ENCODE measurements around the gene ZNF540. TPM values are rescaled to one million over a fixed set of nuclear protein-coding genes. Genes with fewer than 3 reads are reported as not detected.

The ZNF540 gene
- total RNA-seq, 1 experiment from 2014 or later = not detected

DNA sequence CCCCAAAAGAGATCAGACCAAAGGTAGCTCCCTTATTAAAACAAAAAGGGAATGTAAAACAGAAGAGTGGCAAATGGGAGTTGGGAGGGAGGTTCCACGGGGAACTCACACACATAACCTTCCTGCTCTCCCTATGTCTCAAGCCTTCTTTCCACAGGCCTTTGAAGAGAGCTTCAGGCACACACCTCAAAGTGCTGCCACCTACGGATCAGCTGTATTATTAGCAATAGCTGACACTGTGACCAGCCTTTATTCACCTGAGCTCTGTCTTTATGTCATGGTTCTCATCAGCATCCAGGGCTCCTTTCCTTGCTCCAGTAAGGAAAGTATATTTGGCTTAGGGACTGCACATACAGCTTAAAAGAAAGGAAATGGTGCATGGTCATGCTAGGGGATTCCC, 11.3 kb upstream of the ZNF540 start:
- ChIA-PET POLR2A (no interaction called here), RAD21 (ENCODE audit: low non-redundant PET in 1 of 2, low total read pairs in 2 of 2, uncharacterized antibody in 2 of 2, unreplicated experiment in 2 of 2) (no interaction called here), CTCF (no interaction called here)
- H3K9me2 ChIP-seq (ENCODE audit: insufficient read depth) = no peaks in the 10 kb centered on the region
- no peak overlapping the region for H2AFZ ChIP-seq (ENCODE audit: low read depth, low read length, poor library complexity, severe bottlenecking)
- ATAC-seq (no peak), DNase-seq (ENCODE audit: low read depth, low spot score) (no peak)
- H3K4me2 ChIP-seq (ENCODE audit: low read length) = no peak overlapping the region
- H3K36me3 ChIP-seq (ENCODE audit: control insufficient read depth in 1 of 2, insufficient read depth in 2 of 2, low read length in 2 of 2) = no peaks in the 10 kb centered on the region
- TF ChIP-seq EZH2 (IDR thresholded peaks at IDR 0.05) (no peak), YY1 (IDR thresholded peaks at IDR 0.05; ENCODE audit: extremely low read depth, insufficient replicate concordance, low read depth, low read length) (no peak), ZFX (IDR thresholded peaks at IDR 0.05) (no peak), EGR1 (IDR thresholded peaks at IDR 0.05; ENCODE audit: low read depth) (no peak), EZH2phosphoT487 (IDR thresholded peaks at IDR 0.05; ENCODE audit: borderline replicate concordance) (no peak), RAD21 (IDR thresholded peaks at IDR 0.05; ENCODE audit: low read depth) (no peak), POLR2A (IDR thresholded peaks at IDR 0.05; ENCODE audit: borderline replicate concordance, extremely low read depth, insufficient read depth, insufficient read length) (no peak), SRF (IDR thresholded peaks at IDR 0.05; ENCODE audit: low read depth) (no peak), SP1 (IDR thresholded peaks at IDR 0.05; ENCODE audit: low read depth) (no peak), POLR2AphosphoS5 (IDR thresholded peaks at IDR 0.05; ENCODE audit: low read depth, low read length) (no peak)
- TF ChIP-seq, protein P1, sequence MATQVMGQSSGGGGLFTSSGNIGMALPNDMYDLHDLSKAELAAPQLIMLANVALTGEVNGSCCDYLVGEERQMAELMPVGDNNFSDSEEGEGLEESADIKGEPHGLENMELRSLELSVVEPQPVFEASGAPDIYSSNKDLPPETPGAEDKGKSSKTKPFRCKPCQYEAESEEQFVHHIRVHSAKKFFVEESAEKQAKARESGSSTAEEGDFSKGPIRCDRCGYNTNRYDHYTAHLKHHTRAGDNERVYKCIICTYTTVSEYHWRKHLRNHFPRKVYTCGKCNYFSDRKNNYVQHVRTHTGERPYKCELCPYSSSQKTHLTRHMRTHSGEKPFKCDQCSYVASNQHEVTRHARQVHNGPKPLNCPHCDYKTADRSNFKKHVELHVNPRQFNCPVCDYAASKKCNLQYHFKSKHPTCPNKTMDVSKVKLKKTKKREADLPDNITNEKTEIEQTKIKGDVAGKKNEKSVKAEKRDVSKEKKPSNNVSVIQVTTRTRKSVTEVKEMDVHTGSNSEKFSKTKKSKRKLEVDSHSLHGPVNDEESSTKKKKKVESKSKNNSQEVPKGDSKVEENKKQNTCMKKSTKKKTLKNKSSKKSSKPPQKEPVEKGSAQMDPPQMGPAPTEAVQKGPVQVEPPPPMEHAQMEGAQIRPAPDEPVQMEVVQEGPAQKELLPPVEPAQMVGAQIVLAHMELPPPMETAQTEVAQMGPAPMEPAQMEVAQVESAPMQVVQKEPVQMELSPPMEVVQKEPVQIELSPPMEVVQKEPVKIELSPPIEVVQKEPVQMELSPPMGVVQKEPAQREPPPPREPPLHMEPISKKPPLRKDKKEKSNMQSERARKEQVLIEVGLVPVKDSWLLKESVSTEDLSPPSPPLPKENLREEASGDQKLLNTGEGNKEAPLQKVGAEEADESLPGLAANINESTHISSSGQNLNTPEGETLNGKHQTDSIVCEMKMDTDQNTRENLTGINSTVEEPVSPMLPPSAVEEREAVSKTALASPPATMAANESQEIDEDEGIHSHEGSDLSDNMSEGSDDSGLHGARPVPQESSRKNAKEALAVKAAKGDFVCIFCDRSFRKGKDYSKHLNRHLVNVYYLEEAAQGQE (IDR thresholded peaks at IDR 0.05; ENCODE audit: low read depth) = no peak
- TF ChIP-seq, protein P2, sequence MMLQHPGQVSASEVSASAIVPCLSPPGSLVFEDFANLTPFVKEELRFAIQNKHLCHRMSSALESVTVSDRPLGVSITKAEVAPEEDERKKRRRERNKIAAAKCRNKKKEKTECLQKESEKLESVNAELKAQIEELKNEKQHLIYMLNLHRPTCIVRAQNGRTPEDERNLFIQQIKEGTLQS (IDR thresholded peaks at IDR 0.05) = no peak
- H3K27me3 ChIP-seq (ENCODE audit: insufficient read depth, low read length) = no peaks in the 10 kb centered on the region
- H3K9me3 ChIP-seq (ENCODE audit: control insufficient read depth in 1 of 2, insufficient read depth in 1 of 2, low read depth in 1 of 2, low read length in 2 of 2) = peaks cover 18 to 33% of the 10 kb centered on the region in 2 experiments; a peak in 2 of 4 replicates
- no peaks in the 10 kb centered on the region for H4K20me1 ChIP-seq (ENCODE audit: insufficient read depth)
- no peaks in the 10 kb centered on the region for H3K4me1 ChIP-seq (ENCODE audit: control insufficient read depth in 1 of 2, insufficient read depth in 2 of 2, low read length in 2 of 2)
- no peak overlapping the region for H3K27ac ChIP-seq (ENCODE audit: low read depth, low read length)
- H3K79me2 ChIP-seq (ENCODE audit: insufficient read depth, low read length) = no peaks in the 10 kb centered on the region
- intact Hi-C loops (cut with micrococcal nuclease) = no loop called here
- BruUV-seq (replicated peaks) = no TSS peak
- no peak overlapping the region for H3K4me3 ChIP-seq (replicated peaks in 1 of 2; ENCODE audit: low read depth in 1 of 2, low read length in 2 of 2)
- H3K9ac ChIP-seq (ENCODE audit: low read length) = no peak overlapping the region
